WTC11 (cell line): Measurements from ENCODE around the gene PELI3. TPM values are rescaled to one million over a fixed set of nuclear protein-coding genes. Genes with fewer than 3 reads are reported as not detected.
A peak's percentile ranks its signal among the peaks of the same experiment; 100 is the strongest.

ENCODE experiments used
- ATF1 ChIP-seq: sonication (generic); formaldehyde crosslinking; IDR thresholded peaks from 2 replicates; pipeline ENCODE4 v1.8.1; 2023; ENCODE audit warnings: mild to moderate bottlenecking, moderate library complexity, missing genetic modification reagents
- CBFB ChIP-seq: sonication (generic); formaldehyde crosslinking; IDR thresholded peaks from 2 replicates; pipeline ENCODE4 v1.8.1; 2022; ENCODE audit warnings: mild to moderate bottlenecking, low read depth, missing genetic modification reagents
- ELF4 ChIP-seq: sonication (generic); formaldehyde crosslinking; IDR thresholded peaks from 2 replicates; pipeline ENCODE4 v1.8.1; 2022; ENCODE audit warnings: low read depth, mild to moderate bottlenecking, moderate library complexity, missing genetic modification reagents
- ETV6 ChIP-seq: sonication (generic); formaldehyde crosslinking; IDR thresholded peaks from 2 replicates; pipeline ENCODE4 v1.8.1; 2022; ENCODE audit warnings: mild to moderate bottlenecking, missing genetic modification reagents
- FOXJ3 ChIP-seq: sonication (generic); formaldehyde crosslinking; IDR thresholded peaks from 2 replicates; pipeline ENCODE4 v1.9.0; 2021; ENCODE audit warnings: missing genetic modification reagents, mild to moderate bottlenecking, borderline replicate concordance
- FOXP1 ChIP-seq: sonication (generic); formaldehyde crosslinking; IDR thresholded peaks from 2 replicates; pipeline ENCODE4 v1.8.0; 2022; ENCODE audit warnings: missing genetic modification reagents, mild to moderate bottlenecking, moderate library complexity, borderline replicate concordance
- HMGA2 ChIP-seq: fragments of 250-450 bp; sonication (Bioruptor Pico); IDR thresholded peaks from 2 replicates; pipeline ENCODE4 v1.4.0; 2021; ENCODE audit warnings: mild to moderate bottlenecking, moderate library complexity
- NFATC4 ChIP-seq: fragments of 250-450 bp; sonication (Bioruptor Pico); IDR thresholded peaks from 2 replicates; pipeline ENCODE4 v1.9.0; 2021; ENCODE audit warnings: mild to moderate bottlenecking
- NFE2L1 ChIP-seq: sonication (generic); formaldehyde crosslinking; IDR thresholded peaks from 2 replicates; pipeline ENCODE4 v1.8.1; 2023; ENCODE audit warnings: missing genetic modification reagents
- NR1H2 ChIP-seq: sonication (generic); formaldehyde crosslinking; IDR thresholded peaks from 2 replicates; pipeline ENCODE4 v1.9.0; 2021; ENCODE audit warnings: mild to moderate bottlenecking, moderate library complexity, missing genetic modification reagents
- OVOL2 ChIP-seq: fragments of 250-450 bp; sonication (Bioruptor Pico); IDR thresholded peaks from 2 replicates; pipeline ENCODE4 v1.9.0; 2021; ENCODE audit warnings: mild to moderate bottlenecking, borderline replicate concordance
- RORB ChIP-seq: fragments of 250-450 bp; sonication (Bioruptor Pico); IDR thresholded peaks from 2 replicates; pipeline ENCODE4 v1.9.0; 2021; ENCODE audit warnings: mild to moderate bottlenecking
- ZBTB21 ChIP-seq: sonication (generic); formaldehyde crosslinking; IDR thresholded peaks from 2 replicates; pipeline ENCODE4 v1.8.1; 2023; ENCODE audit warnings: mild to moderate bottlenecking, missing genetic modification reagents, borderline replicate concordance
- ZNF416 ChIP-seq: fragments of 250-450 bp; sonication (Bioruptor Pico); IDR thresholded peaks from 2 replicates; pipeline ENCODE4 v1.9.0; 2021; ENCODE audit warnings: mild to moderate bottlenecking, inconsistent platforms
- total RNA-seq: library from RNA; stranded (reverse); gene quantifications from 3 replicates; pipeline ENCODE4 v1.2.3, GENCODE V29; 2021
- TF ChIP-seq, protein P1 (sequence below): fragments of 250-450 bp; sonication (Bioruptor Pico); IDR thresholded peaks from 2 replicates; pipeline ENCODE4 v1.9.0; 2021; ENCODE audit warnings: mild to moderate bottlenecking
- TF ChIP-seq, protein P2 (sequence below): fragments of 250-450 bp; sonication (Bioruptor Pico); conservative IDR thresholded peaks from 2 replicates; pipeline ENCODE4 v1.9.0; 2021; ENCODE audit warnings: mild to moderate bottlenecking
- TF ChIP-seq, protein P3 (sequence below): sonication (generic); formaldehyde crosslinking; IDR thresholded peaks from 2 replicates; pipeline ENCODE4 v1.8.1; 2022; ENCODE audit warnings: missing genetic modification reagents, borderline replicate concordance
- TF ChIP-seq, protein P4 (sequence below): fragments of 250-450 bp; sonication (Bioruptor Pico); IDR thresholded peaks from 2 replicates; pipeline ENCODE4 v1.8.0; 2021; ENCODE audit warnings: mild to moderate bottlenecking
- TF ChIP-seq, protein P5 (sequence below): sonication (generic); formaldehyde crosslinking; IDR thresholded peaks from 2 replicates; pipeline ENCODE4 v1.8.1; 2023; ENCODE audit warnings: mild to moderate bottlenecking, missing genetic modification reagents, moderate library complexity
- TF ChIP-seq, protein P6 (sequence below): sonication (generic); formaldehyde crosslinking; IDR thresholded peaks from 2 replicates; pipeline ENCODE4 v1.8.1; 2022; ENCODE audit warnings: mild to moderate bottlenecking, moderate library complexity, missing genetic modification reagents
- TF ChIP-seq, protein P7 (sequence below): fragments of 200-600 bp; IDR thresholded peaks from 2 replicates; pipeline ENCODE4 v1.8.0; 2022; ENCODE audit warnings: antibody characterized with exemption
- TF ChIP-seq, protein P8 (sequence below): fragments of 250-450 bp; sonication (Bioruptor Pico); IDR thresholded peaks from 2 replicates; pipeline ENCODE4 v2.1.2; 2022; ENCODE audit warnings: mild to moderate bottlenecking, moderate library complexity
- TF ChIP-seq, protein P9 (sequence below): sonication (generic); formaldehyde crosslinking; IDR thresholded peaks from 2 replicates; pipeline ENCODE4 v1.8.1; 2022; ENCODE audit warnings: low read depth, missing genetic modification reagents, borderline replicate concordance

PELI3 gene
- total RNA-seq, 1 experiment from 2014 or later, result 7.8 TPM

DNA sequence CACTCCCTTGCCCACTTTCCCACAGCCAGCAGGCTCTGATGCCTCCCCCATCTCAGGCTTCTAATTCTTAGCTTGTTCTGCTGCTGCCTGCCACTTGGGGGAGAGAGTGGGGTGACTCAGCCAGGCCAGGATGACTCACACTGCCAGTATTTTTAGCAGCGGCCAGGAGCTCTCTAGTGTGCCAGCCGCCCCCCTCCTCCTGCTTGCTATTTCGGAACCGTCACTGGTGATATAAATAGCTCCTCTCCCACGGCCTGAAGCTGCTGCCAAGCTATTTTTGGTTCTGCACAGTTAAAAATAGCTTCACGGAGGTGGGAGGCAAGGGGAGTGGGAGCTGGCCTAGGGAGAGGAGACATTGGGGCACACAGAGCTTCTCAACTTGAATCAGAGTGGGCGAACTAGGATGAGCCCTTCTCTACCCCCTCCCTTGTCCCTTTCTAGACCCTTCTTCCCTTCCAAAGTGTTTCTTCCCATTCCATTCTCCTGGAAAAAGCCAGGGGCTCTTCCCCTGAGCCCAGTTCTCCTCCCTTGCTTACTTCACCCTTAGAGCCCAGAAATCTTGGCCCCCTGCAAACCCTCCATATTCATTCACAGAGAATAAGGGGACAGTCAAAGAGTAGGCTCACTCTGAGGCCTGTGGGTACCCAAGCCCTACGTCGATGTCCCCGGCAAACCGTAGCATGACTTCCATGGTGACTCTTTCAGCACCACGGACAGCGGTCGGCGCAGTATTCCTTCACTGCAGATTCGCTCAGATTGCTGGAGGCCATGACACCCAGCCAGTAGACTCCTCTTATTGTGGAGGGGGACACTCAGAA is 48.3 kb upstream of the PELI3 start (continued):
- TF ChIP-seq, protein P1, sequence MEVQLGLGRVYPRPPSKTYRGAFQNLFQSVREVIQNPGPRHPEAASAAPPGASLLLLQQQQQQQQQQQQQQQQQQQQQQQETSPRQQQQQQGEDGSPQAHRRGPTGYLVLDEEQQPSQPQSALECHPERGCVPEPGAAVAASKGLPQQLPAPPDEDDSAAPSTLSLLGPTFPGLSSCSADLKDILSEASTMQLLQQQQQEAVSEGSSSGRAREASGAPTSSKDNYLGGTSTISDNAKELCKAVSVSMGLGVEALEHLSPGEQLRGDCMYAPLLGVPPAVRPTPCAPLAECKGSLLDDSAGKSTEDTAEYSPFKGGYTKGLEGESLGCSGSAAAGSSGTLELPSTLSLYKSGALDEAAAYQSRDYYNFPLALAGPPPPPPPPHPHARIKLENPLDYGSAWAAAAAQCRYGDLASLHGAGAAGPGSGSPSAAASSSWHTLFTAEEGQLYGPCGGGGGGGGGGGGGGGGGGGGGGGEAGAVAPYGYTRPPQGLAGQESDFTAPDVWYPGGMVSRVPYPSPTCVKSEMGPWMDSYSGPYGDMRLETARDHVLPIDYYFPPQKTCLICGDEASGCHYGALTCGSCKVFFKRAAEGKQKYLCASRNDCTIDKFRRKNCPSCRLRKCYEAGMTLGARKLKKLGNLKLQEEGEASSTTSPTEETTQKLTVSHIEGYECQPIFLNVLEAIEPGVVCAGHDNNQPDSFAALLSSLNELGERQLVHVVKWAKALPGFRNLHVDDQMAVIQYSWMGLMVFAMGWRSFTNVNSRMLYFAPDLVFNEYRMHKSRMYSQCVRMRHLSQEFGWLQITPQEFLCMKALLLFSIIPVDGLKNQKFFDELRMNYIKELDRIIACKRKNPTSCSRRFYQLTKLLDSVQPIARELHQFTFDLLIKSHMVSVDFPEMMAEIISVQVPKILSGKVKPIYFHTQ (CRISPR knock-in tag), result no peak
- no peak for TF ChIP-seq NFATC4 (CRISPR knock-in tag)
- TF ChIP-seq, protein P2, sequence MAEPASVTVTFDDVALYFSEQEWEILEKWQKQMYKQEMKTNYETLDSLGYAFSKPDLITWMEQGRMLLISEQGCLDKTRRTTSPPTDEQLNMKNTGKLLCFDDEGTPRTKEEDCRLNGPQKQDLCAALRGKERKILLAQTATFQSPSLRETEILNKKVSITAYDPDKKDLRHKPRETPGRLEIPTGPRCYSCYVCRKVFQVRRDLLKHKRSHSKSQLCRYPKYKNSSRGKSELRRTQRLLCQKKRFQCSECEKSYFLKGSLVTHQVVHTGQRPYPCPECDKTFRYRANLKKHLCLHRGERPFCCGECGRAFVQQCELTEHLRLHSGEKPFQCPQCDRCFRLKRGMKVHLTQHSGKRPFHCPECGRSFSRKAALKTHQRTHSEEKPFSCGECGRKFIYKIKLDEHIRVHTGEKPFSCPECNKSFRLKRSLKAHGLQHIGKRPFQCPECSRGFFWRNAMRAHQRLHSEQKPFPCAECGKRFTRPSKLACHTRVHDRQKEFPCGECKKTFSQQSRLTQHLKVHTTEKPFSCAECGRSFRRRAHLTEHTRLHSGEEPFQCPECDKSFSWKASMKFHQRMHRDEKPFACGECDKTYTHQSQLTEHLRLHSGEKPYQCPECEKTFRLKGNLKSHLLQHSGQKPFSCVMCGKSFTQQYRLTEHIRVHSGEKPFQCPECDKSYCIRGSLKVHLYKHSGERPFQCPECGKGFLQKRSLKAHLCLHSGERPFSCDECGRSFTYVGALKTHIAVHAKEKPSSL, result no peak
- 0 out of 2 replicates have a peak, but pooled peaks have one; percentile 58 for TF ChIP-seq ATF1 (CRISPR knock-in tag)
- peak; percentile 90 for TF ChIP-seq ETV6 (CRISPR knock-in tag)
- TF ChIP-seq, protein P3, sequence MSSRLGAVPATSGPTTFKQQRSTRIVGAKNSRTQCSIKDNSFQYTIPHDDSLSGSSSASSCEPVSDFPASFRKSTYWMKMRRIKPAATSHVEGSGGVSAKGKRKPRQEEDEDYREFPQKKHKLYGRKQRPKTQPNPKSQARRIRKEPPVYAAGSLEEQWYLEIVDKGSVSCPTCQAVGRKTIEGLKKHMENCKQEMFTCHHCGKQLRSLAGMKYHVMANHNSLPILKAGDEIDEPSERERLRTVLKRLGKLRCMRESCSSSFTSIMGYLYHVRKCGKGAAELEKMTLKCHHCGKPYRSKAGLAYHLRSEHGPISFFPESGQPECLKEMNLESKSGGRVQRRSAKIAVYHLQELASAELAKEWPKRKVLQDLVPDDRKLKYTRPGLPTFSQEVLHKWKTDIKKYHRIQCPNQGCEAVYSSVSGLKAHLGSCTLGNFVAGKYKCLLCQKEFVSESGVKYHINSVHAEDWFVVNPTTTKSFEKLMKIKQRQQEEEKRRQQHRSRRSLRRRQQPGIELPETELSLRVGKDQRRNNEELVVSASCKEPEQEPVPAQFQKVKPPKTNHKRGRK (CRISPR knock-in tag), result no peak
- TF ChIP-seq, protein P4, sequence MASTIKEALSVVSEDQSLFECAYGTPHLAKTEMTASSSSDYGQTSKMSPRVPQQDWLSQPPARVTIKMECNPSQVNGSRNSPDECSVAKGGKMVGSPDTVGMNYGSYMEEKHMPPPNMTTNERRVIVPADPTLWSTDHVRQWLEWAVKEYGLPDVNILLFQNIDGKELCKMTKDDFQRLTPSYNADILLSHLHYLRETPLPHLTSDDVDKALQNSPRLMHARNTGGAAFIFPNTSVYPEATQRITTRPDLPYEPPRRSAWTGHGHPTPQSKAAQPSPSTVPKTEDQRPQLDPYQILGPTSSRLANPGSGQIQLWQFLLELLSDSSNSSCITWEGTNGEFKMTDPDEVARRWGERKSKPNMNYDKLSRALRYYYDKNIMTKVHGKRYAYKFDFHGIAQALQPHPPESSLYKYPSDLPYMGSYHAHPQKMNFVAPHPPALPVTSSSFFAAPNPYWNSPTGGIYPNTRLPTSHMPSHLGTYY (CRISPR knock-in tag), result no peak
- peak; percentile 54; the same call in 1 of the 2 replicates for TF ChIP-seq FOXP1 (CRISPR knock-in tag)
- TF ChIP-seq ZNF416 (CRISPR knock-in tag), result no peak
- TF ChIP-seq, protein P5, sequence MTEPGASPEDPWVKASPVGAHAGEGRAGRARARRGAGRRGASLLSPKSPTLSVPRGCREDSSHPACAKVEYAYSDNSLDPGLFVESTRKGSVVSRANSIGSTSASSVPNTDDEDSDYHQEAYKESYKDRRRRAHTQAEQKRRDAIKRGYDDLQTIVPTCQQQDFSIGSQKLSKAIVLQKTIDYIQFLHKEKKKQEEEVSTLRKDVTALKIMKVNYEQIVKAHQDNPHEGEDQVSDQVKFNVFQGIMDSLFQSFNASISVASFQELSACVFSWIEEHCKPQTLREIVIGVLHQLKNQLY (CRISPR knock-in tag), result peak; percentile 76; the same call in 1 of the 2 replicates
- TF ChIP-seq FOXJ3 (CRISPR knock-in tag), result no peak
- TF ChIP-seq OVOL2, result no peak
- TF ChIP-seq, protein P6, sequence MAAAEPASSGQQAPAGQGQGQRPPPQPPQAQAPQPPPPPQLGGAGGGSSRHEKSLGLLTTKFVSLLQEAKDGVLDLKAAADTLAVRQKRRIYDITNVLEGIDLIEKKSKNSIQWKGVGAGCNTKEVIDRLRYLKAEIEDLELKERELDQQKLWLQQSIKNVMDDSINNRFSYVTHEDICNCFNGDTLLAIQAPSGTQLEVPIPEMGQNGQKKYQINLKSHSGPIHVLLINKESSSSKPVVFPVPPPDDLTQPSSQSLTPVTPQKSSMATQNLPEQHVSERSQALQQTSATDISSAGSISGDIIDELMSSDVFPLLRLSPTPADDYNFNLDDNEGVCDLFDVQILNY, result 0 out of 2 replicates have a peak, but pooled peaks have one; percentile 41
- TF ChIP-seq, protein P7, sequence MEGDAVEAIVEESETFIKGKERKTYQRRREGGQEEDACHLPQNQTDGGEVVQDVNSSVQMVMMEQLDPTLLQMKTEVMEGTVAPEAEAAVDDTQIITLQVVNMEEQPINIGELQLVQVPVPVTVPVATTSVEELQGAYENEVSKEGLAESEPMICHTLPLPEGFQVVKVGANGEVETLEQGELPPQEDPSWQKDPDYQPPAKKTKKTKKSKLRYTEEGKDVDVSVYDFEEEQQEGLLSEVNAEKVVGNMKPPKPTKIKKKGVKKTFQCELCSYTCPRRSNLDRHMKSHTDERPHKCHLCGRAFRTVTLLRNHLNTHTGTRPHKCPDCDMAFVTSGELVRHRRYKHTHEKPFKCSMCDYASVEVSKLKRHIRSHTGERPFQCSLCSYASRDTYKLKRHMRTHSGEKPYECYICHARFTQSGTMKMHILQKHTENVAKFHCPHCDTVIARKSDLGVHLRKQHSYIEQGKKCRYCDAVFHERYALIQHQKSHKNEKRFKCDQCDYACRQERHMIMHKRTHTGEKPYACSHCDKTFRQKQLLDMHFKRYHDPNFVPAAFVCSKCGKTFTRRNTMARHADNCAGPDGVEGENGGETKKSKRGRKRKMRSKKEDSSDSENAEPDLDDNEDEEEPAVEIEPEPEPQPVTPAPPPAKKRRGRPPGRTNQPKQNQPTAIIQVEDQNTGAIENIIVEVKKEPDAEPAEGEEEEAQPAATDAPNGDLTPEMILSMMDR, result no peak
- peak; percentile 55; the same call in 1 of the 2 replicates for TF ChIP-seq ZBTB21 (CRISPR knock-in tag)
- TF ChIP-seq NR1H2 (CRISPR knock-in tag), result no peak
- no peak for TF ChIP-seq CBFB (CRISPR knock-in tag)
- TF ChIP-seq, protein P8, sequence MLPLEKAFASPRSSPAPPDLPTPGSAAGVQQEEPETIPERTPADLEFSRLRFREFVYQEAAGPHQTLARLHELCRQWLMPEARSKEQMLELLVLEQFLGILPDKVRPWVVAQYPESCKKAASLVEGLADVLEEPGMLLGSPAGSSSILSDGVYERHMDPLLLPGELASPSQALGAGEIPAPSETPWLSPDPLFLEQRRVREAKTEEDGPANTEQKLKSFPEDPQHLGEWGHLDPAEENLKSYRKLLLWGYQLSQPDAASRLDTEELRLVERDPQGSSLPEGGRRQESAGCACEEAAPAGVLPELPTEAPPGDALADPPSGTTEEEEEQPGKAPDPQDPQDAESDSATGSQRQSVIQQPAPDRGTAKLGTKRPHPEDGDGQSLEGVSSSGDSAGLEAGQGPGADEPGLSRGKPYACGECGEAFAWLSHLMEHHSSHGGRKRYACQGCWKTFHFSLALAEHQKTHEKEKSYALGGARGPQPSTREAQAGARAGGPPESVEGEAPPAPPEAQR (CRISPR knock-in tag), result no peak
- TF ChIP-seq NFE2L1 (CRISPR knock-in tag), result peak; percentile 82; the same call in 1 of the 2 replicates
- TF ChIP-seq, protein P9, sequence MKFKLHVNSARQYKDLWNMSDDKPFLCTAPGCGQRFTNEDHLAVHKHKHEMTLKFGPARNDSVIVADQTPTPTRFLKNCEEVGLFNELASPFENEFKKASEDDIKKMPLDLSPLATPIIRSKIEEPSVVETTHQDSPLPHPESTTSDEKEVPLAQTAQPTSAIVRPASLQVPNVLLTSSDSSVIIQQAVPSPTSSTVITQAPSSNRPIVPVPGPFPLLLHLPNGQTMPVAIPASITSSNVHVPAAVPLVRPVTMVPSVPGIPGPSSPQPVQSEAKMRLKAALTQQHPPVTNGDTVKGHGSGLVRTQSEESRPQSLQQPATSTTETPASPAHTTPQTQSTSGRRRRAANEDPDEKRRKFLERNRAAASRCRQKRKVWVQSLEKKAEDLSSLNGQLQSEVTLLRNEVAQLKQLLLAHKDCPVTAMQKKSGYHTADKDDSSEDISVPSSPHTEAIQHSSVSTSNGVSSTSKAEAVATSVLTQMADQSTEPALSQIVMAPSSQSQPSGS (CRISPR knock-in tag), result no peak
- no peak for TF ChIP-seq RORB (CRISPR knock-in tag)
- no peak for TF ChIP-seq HMGA2 (CRISPR knock-in tag)
- peak; percentile 67; the same call in 1 of the 2 replicates for TF ChIP-seq ELF4 (CRISPR knock-in tag)
